ENCODE data around the gene ZNF197. TPM values are rescaled to one million over a fixed set of nuclear protein-coding genes. Genes with fewer than 3 reads are reported as not detected.

The ZNF197 gene
- total RNA-seq, 1 experiment from 2014 or later, result 7.0 TPM

GRCh38 chr3:44665173-44665572, 40.3 kb downstream of the ZNF197 start:
- intact Hi-C loops (cut with micrococcal nuclease; ENCODE audit: unreplicated experiment), result no loop called here
- H3K27ac ChIP-seq (ENCODE audit: low read length), result no peak overlapping the region
- no peak overlapping the region for H3K4me3 ChIP-seq (ENCODE audit: low read depth in 2 of 2, low read length in 2 of 2)
- in situ Hi-C loops (cut with HindIII; ENCODE audit: low pct_unique_long_range_greater_than_20kb, low sequenced_read_pairs), result no loop called here
- DNase-seq (ENCODE audit: low read depth, low spot score) (no peak), ATAC-seq (no peak)
- TF ChIP-seq SIN3A (IDR thresholded peaks at IDR 0.05; ENCODE audit: borderline replicate concordance, insufficient read depth, low read depth, low read length) (no peak), CTCF (IDR thresholded peaks at IDR 0.05) (no peak), TCF7L2 (IDR thresholded peaks at IDR 0.05; ENCODE audit: low read depth, low read length) (no peak), POLR2AphosphoS5 (IDR thresholded peaks at IDR 0.05; ENCODE audit: low read depth, low read length) (no peak), REST (IDR thresholded peaks at IDR 0.05; ENCODE audit: insufficient read depth in 1 of 2, low read depth in 2 of 2, low read length in 1 of 2) (no peak)
- ChIA-PET POLR2A (no interaction called here), CTCF (no interaction called here)
- H3K27me3 ChIP-seq (ENCODE audit: control insufficient read depth, insufficient read depth, low read length), result no peaks in the 10 kb centered on the region
- BruUV-seq (replicated peaks), result no TSS peak
- no peaks in the 10 kb centered on the region for H3K4me1 ChIP-seq (ENCODE audit: control insufficient read depth, insufficient read depth, low read length)
- H3K36me3 ChIP-seq (ENCODE audit: control insufficient read depth, insufficient read depth, low read length), result no peaks in the 10 kb centered on the region
- peaks cover 9% of the 10 kb centered on the region; the same call in 1 of the 2 replicates for H3K9me3 ChIP-seq (ENCODE audit: control insufficient read depth, insufficient read depth, low read depth, low read length)

- BruUV-seq (replicated peaks), result no TSS peak
Observed at GRCh38 chr3:44666346-44666745, 41.5 kb downstream of the ZNF197 start.

More at GRCh38 chr3:44666346-44666745, 41.5 kb downstream of the ZNF197 start:
- DNase-seq (ENCODE audit: low read depth, low spot score) (no peak), ATAC-seq (no peak)
- ChIA-PET POLR2A (no interaction called here), CTCF (no interaction called here)
- no peak overlapping the region for H3K27ac ChIP-seq (ENCODE audit: low read length)
- intact Hi-C loops (cut with micrococcal nuclease; ENCODE audit: unreplicated experiment), result no loop called here
- H3K4me1 ChIP-seq (ENCODE audit: control insufficient read depth, insufficient read depth, low read length), result no peaks in the 10 kb centered on the region
- H3K9me3 ChIP-seq (ENCODE audit: control insufficient read depth, insufficient read depth, low read depth, low read length), result peaks cover 4% of the 10 kb centered on the region; the same call in 1 of the 2 replicates
- H3K4me3 ChIP-seq (ENCODE audit: low read depth in 2 of 2, low read length in 2 of 2), result no peak overlapping the region
- TF ChIP-seq POLR2AphosphoS5 (IDR thresholded peaks at IDR 0.05; ENCODE audit: low read depth, low read length) (no peak), SIN3A (IDR thresholded peaks at IDR 0.05; ENCODE audit: borderline replicate concordance, insufficient read depth, low read depth, low read length) (no peak), CTCF (IDR thresholded peaks at IDR 0.05) (no peak), TCF7L2 (IDR thresholded peaks at IDR 0.05; ENCODE audit: low read depth, low read length) (no peak), REST (IDR thresholded peaks at IDR 0.05; ENCODE audit: insufficient read depth in 1 of 2, low read depth in 2 of 2, low read length in 1 of 2) (no peak)
- no peaks in the 10 kb centered on the region for H3K27me3 ChIP-seq (ENCODE audit: control insufficient read depth, insufficient read depth, low read length)
- no peaks in the 10 kb centered on the region for H3K36me3 ChIP-seq (ENCODE audit: control insufficient read depth, insufficient read depth, low read length)
- in situ Hi-C loops (cut with HindIII; ENCODE audit: low pct_unique_long_range_greater_than_20kb, low sequenced_read_pairs), result no loop called here
